Putamen (tissue), 1 donor: ENCODE measurements around the gene GNG7.
"Not testable (repeated sequence)": the region's sequence is repeated elsewhere in the genome, so short reads cannot be mapped to it uniquely, and the experiment has no call there.

ENCODE experiments used
- DNase-seq: peaks from one replicate; pipeline ENCODE4 v3.0.0-alpha.2; 2016; ENCODE audit warnings: low spot score

GNG7 gene

GRCh38 chr19:2726904-2727639, 24.6 kb upstream of the GNG7 start:
- no peak for DNase-seq

DNA sequence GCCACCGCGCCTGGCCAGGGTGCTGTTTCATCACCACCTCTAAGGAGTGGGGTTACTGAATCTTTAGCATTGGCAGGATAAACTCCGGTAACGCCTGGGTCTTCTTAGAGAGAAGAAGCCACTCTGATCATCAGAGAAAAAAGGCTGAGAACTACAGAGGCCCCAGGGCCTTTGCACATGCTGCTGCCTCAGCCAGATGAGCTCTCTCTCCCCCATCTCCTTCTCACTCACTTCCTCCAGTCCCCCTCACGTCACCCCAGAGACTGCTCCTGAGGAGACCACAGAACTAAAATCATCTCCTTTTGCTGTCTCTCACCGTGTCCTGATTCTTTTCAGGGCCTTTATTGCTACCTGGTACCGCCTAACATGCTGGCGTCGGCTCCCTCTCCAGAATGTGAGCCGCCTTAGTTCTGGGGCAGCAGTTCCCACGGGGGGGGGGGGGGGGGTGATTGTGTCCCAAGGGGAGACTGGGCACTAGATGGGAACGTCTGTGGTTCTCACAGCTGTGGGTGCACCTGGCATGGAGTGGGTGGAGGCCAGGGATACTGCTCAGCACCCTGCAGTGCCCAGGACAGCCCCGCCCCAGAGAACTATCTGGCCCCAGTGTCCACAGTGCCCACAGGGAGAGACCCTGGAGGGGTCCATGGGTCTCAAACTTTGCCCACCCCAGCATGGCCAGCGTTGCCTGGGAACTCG, 23.8 kb upstream of the GNG7 start:
- no peak for DNase-seq

GRCh38 chr19:2724148-2724557, 21.7 kb upstream of the GNG7 start:
- DNase-seq = no peak

GRCh38 chr19:2723747-2724146, 21.3 kb upstream of the GNG7 start:
- no peak for DNase-seq

- DNase-seq = no peak
Observed at GRCh38 chr19:2723345-2723715, 20.8 kb upstream of the GNG7 start.

DNA sequence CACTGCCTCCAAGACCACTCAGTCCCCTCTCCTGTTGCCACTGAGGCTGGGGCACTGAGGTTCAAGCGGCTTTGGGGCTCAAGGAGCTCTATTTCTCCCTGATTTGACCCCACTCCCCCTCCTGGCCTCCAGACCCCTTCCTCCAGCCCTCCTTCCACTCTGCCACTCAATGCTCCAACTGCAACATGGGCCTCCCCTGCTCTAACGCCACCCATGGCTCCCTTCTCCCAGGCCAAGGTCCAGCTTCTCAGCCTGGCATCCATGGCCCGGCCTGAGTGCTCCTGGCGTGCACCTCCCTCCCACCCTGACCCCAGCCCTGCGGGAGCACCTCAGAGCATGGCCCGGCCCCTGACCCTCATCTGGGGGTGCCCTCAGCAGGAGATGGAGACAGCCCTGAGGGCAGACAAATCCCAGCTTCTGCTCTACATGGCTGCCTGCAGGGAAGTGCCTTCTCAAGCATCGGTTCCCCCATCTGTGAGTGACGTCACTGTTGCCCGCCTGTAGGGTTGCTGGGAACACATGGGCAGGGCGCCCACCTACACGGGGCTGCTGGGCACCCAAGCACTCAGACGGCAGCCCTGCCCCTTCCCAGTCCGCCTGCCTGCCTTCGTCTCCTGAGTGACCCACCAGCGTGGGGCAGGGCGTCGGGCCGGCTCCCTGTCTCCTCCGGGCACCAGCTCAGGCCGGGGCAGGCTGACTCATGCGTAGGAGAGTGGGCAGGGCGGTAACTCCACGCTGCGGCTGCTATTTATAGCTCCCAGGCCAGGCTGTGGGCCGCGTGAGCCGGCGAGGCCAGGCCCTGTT, 20.2 kb upstream of the GNG7 start:
- DNase-seq = no peak

DNA sequence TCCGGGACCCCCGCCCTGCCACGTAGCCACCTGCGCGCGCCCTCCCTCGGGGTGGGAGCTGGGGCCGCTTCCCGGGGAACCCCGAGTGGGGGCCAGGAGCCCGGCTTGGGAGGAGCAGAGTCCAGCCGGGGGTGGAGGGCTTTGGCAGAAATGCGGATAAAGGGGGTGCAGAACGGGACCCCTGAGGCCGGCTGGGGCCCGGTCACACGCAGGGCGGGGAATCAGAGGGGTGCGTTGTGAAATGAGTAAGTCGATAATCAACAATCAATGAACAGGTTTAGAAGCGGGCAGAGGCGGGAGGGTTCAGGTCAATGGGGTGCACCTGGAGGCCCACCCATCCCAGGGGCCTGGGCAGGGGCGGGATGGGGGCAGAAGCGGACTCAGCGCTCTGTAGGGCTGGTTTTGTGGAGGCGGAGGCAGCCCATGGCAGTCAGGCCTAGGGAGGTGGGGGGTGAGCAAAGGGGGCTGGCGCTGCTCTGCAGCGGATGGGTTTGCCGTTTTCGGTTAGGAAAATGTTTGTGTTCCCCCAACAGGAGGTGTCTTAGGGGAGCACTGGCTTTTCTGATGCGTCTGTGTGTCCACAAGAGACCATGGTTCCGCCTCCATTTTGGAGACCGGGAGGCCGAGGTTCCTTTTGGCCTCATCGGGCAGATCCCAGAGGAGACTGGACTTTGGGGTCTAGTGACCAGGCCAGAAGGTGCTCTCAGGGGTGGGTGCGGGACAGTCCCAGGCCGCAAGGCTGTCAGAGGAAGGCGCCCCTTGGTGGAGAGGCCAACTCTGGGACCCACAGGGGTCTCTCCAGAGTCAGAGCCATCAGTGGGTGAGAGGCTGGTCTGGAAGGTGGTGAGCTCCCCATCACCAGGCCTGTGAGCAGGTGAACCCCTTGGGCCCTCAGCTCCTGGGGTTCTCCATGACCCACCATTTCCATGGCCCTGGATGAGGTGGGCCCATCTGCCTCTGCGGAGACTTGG, 19.4 kb upstream of the GNG7 start:
- no peak for DNase-seq

- DNase-seq = no peak
Observed at GRCh38 chr19:2720777-2721569, 18.5 kb upstream of the GNG7 start, which contains the start of gene DIRAS1. Gene DIRAS1, minus strand, starts transcription at chr19:2721372. Its CDS starts 3,566 bp downstream, at chr19:2717806.

DNA sequence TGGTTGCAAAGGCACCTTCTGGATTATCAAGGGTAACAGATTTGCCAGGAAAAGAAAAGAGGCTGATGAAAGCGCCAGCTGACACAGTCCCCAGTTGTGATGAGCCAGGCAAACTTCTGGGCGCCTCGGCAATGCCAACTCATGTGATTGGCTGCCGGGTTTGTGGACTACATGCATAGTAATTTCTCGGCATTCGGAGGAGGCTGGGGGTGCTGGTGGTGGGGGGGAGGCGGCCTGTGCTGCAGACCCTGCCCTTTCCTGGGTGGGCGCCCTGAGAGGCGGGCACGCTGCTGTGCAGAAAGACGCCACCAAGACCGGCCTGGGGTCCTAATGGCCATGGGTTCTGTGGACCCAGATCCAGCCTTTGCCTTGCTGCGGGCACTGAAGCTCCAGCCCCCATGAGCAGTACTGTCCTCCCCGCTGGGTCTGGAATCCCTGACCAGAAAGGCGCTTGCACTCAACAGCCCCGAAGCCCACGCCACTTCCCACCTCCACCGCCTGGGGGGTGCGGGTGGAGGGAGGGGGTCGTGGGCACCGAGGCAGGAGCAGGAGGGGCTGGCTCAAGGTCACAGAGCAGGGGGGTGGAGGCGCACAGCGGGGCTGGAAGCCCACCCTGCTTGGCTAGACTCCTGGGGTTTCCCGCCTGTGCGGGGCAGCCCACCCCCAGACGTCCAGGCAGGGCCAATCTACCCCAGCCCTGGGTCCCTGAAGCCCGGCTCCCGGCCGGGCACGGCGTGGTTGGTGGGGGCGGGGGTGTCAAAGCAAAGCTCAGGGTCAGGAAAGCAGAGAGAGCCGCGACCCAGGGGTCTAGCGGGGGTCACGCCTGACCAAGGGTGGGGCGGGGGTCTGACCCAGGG, 17.7 kb upstream of the GNG7 start:
- no peak for DNase-seq

DNA sequence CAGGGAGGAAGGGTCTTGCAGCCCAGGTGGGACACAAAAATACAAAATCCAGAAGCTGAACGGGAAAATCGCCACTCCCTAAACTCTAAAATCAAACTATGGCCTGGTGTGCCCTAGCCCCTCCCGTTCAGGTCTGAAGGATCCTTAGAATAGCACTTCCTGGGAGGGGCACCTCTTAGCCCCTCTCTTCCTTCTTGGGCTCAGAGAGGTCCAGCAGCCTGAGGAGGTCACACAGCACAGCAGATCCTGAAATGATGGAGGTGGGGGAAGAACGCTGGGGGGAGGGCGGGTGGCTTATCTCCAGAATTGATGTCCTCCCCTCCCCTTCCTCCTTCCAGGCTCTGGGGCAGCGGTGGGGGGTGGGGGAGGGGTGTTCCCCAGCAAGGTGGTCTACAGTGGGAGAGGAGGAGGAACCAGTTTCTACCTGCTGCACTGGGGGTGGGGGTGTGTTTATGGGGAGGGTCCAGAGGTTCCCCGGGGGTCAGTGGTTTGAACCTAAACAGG, 16.8 kb upstream of the GNG7 start:
- DNase-seq = no peak

GRCh38 chr19:2717638-2718541, 15.4 kb upstream of the GNG7 start:
- DNase-seq = no peak

GRCh38 chr19:2716722-2717637, 14.5 kb upstream of the GNG7 start:
- no peak for DNase-seq

- no peak for DNase-seq
Observed at GRCh38 chr19:2716275-2716650, 13.8 kb upstream of the GNG7 start.

DNA sequence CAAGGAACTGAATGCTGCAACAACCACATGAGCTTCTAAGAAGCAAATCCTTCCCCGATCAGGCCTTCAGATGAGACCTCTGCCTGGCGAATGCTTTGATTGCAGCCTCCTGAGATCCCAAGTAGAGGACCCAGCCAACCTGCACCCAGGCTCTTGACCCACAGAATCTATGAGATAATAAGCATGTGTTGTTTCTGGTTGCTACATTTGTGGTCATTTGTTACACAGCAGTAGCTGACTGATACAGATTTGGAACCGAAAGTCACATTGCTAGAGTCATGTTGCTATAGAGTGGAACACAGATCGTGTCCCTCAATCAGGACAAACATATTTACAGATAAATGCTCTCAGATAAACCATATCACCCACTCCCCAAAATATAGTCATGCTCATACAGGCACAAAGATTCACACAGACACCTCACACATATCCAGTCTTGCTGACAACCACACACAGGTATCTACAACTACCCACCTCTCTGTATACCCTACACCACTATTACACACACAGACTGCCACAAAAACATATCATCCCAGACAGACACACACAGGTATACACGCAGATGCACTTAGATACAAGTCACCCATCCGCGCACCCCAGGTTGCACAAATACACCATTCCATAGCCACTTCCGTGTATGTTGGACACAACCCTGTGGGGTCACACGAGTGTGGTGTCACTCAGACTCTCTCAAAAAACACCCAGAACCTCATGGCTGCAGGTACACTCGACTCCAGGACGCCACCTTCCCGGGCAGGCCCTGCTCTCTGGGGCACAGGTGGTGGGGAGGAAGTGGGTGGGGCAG, 13.2 kb upstream of the GNG7 start:
- no peak for DNase-seq

GRCh38 chr19:2714531-2715269, 12.2 kb upstream of the GNG7 start:
- DNase-seq = no peak

DNA sequence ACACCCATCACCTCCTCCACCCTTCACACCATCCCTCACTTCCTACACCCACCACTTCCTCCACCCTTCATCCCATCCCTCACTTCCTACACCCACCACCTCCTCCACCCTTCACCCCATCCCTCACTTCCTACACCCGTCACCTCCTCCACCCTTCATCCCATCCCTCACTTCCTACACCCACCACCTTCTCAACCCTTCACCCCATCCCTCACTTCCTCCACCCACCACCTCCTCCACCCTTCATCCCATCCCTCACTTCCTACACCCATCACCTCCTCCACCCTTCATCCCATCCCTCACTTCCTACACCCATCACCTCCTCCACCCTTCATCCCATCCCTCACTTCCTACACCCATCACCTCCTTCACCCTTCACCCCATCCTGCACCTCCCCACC, 11.6 kb upstream of the GNG7 start:
- DNase-seq = not testable (repeated sequence)
